Body of pancreas (tissue), 4 donors: ENCODE results near the gene DDR1.

Source experiments
- POLR2A ChIP-seq, 3 donors: fragments of 450-650 bp; IDR thresholded peaks; one replicate each; pipeline ENCODE4 v1.6.1; 2016; ENCODE audit warnings: antibody characterized with exemption in 3 of 3, mild to moderate bottlenecking in 2 of 3
- TF ChIP-seq, protein P1 (sequence below), 7 experiments: fragments of 450-650 bp in 4 of 7; fragments of 200-600 bp in 3 of 7; sonication (generic) in 3 of 7; IDR thresholded peaks; one replicate each; pipeline ENCODE4 v1.5.1; 2016 to 2019; ENCODE audit warnings: antibody characterized with exemption in 7 of 7

GRCh38 chr6:30913721-30914075 lies 29.4 kb downstream of the DDR1 start:
- TF ChIP-seq, protein P1, sequence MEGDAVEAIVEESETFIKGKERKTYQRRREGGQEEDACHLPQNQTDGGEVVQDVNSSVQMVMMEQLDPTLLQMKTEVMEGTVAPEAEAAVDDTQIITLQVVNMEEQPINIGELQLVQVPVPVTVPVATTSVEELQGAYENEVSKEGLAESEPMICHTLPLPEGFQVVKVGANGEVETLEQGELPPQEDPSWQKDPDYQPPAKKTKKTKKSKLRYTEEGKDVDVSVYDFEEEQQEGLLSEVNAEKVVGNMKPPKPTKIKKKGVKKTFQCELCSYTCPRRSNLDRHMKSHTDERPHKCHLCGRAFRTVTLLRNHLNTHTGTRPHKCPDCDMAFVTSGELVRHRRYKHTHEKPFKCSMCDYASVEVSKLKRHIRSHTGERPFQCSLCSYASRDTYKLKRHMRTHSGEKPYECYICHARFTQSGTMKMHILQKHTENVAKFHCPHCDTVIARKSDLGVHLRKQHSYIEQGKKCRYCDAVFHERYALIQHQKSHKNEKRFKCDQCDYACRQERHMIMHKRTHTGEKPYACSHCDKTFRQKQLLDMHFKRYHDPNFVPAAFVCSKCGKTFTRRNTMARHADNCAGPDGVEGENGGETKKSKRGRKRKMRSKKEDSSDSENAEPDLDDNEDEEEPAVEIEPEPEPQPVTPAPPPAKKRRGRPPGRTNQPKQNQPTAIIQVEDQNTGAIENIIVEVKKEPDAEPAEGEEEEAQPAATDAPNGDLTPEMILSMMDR (IDR thresholded peaks at IDR 0.05), result no peak
- TF ChIP-seq POLR2A (IDR thresholded peaks at IDR 0.05), result no peak
